GM19099 (cell line): ENCODE data around the gene SFTA2.

Experiments
- POLR2A ChIP-seq: IDR thresholded peaks from 3 replicates; pipeline ENCODE4 v1.6.1; 2011; ENCODE audit warnings: low read depth; ENCODE audit not compliant: insufficient read length; ENCODE audit errors: extremely low read depth

The SFTA2 gene

DNA sequence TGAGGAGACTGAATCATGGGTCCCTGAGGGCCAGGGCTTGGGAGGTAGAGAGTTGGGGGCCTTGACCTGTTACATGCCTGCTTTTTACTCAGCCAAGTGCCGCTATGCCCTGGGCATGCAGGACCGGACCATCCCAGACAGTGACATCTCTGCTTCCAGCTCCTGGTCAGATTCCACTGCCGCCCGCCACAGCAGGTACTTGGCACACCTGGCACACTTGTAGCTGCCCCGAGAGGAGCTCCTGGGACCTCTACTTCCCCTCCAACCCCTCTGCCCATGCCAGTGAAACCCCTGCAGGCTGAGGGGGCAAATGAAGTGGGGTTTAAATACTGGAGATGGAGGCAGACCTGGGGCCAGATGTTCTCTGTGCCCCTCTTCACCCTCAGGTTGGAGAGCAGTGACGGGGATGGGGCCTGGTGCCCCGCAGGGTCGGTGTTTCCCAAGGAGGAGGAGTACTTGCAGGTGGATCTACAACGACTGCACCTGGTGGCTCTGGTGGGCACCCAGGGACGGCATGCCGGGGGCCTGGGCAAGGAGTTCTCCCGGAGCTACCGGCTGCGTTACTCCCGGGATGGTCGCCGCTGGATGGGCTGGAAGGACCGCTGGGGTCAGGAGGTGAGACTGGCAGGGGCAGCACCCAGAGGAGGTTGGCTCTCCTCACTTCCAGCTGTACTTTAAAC, 43.0 kb downstream of the SFTA2 start:
- TF ChIP-seq POLR2A = no peak

- no peak for TF ChIP-seq POLR2A
These were observed 43.8 kb downstream of the SFTA2 start for GRCh38 chr6:30887901-30888815.

DNA sequence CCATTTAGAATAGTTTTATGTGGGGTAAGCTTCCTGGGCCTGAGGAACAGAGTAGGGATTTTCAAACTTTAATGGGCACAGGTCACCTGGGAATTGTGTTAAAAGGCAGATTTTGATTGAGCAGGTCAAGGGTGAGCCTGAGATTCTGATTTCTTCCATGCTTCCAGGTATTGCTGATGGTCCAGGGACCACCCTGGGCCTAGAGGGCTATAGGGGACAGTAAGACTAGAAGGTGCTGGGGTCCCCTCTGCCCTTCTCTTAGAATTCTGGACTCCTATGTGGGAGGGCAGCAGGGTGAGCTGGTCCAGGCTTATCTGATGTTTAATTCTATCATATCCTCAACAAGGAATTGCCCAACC, 45.1 kb downstream of the SFTA2 start:
- TF ChIP-seq POLR2A = no peak

DNA sequence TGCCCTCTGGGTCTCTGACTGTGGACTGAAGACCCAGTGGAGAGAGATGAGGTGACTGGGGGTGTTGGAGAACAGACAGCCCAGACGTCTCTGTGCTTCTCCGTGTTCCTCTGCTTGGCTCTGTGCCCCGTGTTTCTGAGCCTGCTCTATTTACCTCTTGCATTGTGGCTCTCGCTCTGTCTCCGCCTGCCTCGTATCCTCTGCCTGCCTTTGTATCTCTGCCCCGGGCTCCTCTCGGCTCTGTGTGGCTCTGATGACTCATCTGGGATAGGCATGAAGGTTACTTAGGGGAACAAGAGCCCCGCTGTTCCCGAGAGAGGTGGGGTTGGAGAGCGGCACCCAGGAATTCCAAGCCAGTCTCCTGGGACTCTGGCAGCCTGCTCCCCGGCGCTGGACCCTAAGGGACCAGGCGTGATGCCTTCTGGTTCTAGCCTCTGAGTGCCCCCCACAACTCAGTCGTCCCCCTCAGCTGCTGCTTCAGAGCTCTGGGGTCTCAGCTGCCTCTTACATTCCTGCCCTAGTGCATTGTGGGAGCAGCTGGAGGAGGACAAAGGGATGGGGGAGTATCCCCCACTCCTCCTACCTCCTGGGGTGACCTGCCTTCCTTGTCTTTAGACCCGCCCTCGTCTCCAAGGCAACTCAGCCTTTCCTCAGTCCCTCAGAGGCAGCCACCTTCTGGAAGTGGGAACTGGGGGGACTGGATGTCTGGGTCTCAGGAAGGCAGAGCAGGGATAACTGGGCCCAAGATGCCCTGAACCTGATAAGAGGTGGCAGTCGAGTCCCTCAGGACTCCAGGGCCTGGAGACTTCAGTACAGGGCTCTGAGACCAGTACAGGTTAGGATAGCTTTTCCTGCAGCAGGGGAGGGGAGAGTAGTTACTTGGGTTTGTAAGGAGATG, 45.7 kb downstream of the SFTA2 start:
- TF ChIP-seq POLR2A = no peak

GRCh38 chr6:30885481-30885998, 46.4 kb downstream of the SFTA2 start:
- TF ChIP-seq POLR2A = no peak

GRCh38 chr6:30884521-30885480, 47.2 kb downstream of the SFTA2 start:
- TF ChIP-seq POLR2A = no peak

DNA sequence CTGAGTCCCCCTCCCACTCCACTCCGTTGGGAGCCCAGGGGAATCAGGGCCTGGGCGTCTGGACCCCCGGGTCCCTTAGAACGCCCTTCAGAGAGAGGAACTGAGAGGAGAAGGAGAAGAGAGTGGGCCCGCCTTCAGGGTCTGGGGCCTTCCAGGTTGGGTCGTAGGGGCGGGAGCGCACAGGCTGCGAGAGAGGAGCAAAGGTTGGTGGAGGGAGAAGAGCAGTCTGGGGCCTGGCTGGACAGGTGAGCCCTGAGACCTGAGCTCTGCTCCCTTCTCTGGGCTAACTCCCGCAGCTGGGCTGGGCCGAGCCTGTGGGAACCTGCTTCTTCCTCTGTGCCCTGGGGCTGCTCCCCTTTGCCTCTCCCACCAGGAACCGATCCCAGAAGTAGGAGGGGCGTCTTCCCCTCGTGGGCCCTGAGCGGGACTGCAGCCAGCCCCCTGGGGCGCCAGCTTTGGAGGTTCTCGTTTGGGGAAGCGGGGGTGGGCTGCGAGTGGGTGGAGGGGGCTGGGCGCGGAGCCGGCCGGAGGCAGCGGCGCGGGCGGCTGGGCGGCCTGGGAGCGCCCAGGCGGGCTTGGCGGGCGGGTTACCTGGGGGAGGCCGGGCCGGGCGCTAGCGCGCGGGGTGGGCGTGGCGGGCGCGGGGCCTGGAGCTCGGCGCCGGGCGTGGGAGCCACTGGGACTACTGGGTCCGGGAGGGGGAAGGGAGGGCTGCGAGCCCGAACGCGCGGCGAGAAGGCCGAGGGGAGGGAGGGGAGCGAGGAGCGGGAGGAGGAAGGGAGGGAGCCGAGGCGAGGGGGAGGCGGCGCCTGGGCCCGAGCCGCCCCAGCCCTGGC, 48.1 kb downstream of the SFTA2 start, which contains the start of gene DDR1:
DDR1 (plus strand) TSS at position 835 of the 836 bp plus-strand sequence. CDS start 4,211 bp downstream, outside the sequence.
- no peak for TF ChIP-seq POLR2A

DNA sequence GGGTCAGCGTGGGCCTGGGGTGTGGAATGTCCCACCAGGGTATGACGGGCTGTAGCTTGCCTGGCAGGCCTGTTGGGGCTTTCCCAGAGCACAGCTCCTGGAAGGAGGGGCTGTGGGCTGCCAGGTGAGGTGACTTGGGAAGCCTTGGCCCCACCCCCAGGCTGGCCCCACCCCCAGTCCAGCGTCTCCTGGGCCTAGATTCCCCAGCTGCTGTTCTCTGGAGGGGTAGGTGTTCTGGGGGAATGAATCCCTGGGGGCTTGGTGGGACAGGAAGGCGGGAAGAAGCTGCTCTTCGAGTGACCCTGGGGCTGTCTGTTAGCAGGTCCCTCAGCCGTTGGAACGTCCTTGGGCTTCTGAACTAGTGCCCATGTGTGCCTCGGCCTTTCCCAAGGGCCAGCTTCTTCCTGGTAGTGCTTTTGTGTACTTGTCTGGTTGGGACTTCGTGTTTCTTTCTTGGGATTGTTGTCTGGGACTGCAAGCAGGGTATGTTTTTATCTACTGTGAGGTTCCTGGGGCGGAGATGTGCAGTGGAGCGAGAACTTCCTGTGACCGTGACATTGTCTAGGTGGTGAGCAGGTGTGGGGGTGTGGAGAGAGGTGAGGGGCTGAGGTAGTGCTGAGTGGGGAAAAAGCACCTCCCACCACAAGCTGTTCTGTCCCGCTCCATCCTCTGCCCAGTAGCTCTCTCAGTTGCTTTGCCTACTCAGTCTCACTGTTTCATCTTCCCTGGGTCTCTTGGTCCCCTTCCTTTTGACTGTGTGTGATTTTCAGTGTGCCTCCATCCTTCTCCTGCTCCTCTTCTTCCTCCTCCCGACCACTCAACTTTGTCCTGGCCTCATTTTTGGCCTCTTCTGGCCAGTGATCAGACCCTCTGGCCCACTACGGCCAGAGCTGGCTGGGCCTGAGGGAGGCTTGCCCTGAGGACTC, 48.9 kb downstream of the SFTA2 start:
- TF ChIP-seq POLR2A = no peak

DNA sequence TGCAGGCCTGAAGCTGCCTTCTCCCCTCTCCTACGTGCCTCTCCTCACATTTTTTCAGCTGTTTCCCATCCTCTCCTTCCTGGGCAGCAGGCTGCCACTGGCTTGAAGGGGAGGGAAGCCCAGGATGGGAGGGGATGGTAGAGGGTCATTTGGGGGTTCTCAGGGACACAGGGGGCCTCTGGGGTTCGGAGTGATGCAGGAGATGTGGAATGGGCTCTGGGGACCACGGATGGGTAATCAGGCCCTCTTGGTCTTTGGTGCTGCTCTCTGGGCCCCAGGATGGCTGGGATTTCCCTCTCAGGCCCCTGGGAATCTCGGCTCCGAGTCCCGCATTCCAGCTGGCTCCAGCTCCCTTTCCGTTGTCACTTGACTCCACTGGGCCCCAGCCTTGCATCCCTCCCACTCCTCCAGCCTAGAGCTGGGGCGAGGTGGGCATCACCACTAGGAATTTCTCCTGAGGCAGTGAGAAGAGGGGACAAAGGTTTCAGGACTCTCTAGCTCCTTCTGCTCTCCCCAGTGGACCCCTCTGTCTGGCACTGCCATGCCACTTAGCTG, 49.7 kb downstream of the SFTA2 start:
- TF ChIP-seq POLR2A = no peak

DNA sequence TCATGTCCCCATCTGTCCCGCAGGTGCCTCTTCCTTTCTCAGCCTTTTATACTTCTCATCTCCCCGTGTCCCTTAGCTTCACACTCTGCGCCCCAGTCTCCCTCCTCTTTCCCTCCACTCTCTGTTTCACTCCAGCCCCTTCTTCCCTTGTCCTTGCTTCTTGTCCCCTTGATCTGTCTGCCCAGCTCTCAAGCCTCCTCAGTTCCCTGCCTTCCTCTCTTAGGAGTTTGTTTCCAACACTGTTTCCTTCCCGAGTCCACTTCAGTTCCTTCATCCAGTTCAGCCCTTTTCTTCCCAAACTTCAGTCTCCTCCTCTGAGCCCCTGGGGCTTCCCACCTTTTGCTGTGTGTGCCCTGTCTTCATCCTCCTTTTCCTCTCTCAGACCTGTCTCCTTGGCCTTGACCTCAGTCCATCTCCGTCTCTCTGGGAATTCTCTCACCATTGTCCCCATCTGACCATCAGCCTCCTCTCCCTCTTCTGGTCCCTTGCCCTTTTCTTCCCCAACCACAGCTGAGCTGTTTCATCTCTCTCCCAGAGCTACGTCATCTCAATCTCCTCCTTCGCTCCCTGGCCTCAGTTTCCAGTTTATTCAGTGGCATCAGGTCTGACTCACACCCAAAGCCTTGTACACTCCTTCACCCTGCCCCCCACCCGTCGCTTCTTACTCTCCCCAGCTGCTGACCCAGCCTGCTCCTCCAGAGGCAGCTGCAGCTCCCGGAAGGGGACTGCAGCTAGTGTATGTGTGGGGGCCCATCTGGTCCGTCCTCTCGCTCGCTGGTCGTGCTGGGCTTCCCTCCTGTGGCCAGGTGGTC, 50.4 kb downstream of the SFTA2 start:
- no peak for TF ChIP-seq POLR2A
